BLaER1 treated with 17β-estradiol and CSF1 and Interleukin-3, amounts not matched to agents 10 nM and 100 nM (cell line): Measurements from ENCODE around the gene RNU2-63P.
"Not testable (repeated sequence)": the region's sequence is repeated elsewhere in the genome, so short reads cannot be mapped to it uniquely, and the experiment has no call there.

Experiments
- H3K27ac ChIP-seq, 11 experiments: shearing (Covaris generic); formaldehyde crosslinking; 2 replicates each; pipeline ENCODE4 v1.8.1; 2022
- H3K27me3 ChIP-seq, 11 experiments: shearing (Covaris generic); formaldehyde crosslinking; 2 replicates each; pipeline ENCODE4 v1.8.1; 2022
- H3K36me3 ChIP-seq, 11 experiments: shearing (Covaris generic); formaldehyde crosslinking; 2 replicates each; pipeline ENCODE4 v1.8.1; 2022
- H3K4me1 ChIP-seq, 10 experiments: shearing (Covaris generic); formaldehyde crosslinking; 2 replicates each; pipeline ENCODE4 v1.8.1; 2022
- H3K4me2 ChIP-seq, 11 experiments: shearing (Covaris generic); formaldehyde crosslinking; 2 replicates each; pipeline ENCODE4 v1.8.1; 2022
- H3K4me3 ChIP-seq, 10 experiments: shearing (Covaris generic); formaldehyde crosslinking; 2 replicates each; pipeline ENCODE4 v1.8.1; 2022
- H3K9ac ChIP-seq, 11 experiments: shearing (Covaris generic); formaldehyde crosslinking; 2 replicates each; pipeline ENCODE4 v1.8.1; 2022
- H3K9me3 ChIP-seq, 11 experiments: shearing (Covaris generic); formaldehyde crosslinking; replicated peaks in 1 of 11; 2 replicates each; pipeline ENCODE4 v1.8.1; 2022
- H4K20me1 ChIP-seq, 11 experiments: shearing (Covaris generic); formaldehyde crosslinking; 2 replicates each; pipeline ENCODE4 v1.8.1; 2022
- Cebpa-rat ChIP-seq, 11 experiments: shearing (Covaris generic); IDR thresholded peaks; 2 replicates each; pipeline ENCODE4 v1.8.1; 2022

RNU2-63P gene

GRCh38 chr2:88054782-88055370 lies 38.5 kb upstream of the RNU2-63P start:
- Histone ChIP-seq H3K36me3 (peaks cover 7 to 39% (median 30%) of the 10 kb centered on the region in 11 experiments; a peak in 18 of 22 replicates), H3K4me2 (peak overlapping the region; percentile 93 to 99 (median 96)), H3K27ac (peak overlapping the region; percentile 97 to 100 (median 99)), H3K4me1 (peaks cover 23 to 43% (median 26%) of the 10 kb centered on the region in 10 experiments), H3K9ac (peak overlapping the region; percentile 97 to 100 (median 99)), H4K20me1 (peaks cover 0 to 33% (median 0%) of the 10 kb centered on the region in 11 experiments; a peak in 6 of 22 replicates), H3K9me3 (no peaks in the 10 kb centered on the region), H3K4me3 (peak overlapping the region; percentile 72 to 96 (median 93)), H3K27me3 (no peaks in the 10 kb centered on the region)
- no peak for TF ChIP-seq Cebpa-rat (IDR thresholded peaks at IDR 0.05)

GRCh38 chr2:88053934-88054781 lies 37.8 kb upstream of the RNU2-63P start:
- H3K9me3 ChIP-seq, result no peaks in the 10 kb centered on the region
- H3K4me3 ChIP-seq, result peak overlapping the region; percentile 72 to 96 (median 93)
- H3K4me2 ChIP-seq, result peak overlapping the region; percentile 93 to 99 (median 96)
- peak overlapping the region; percentile 97 to 100 (median 99) for H3K9ac ChIP-seq
- TF ChIP-seq Cebpa-rat (IDR thresholded peaks at IDR 0.05), result no peak
- H3K27ac ChIP-seq, result peak overlapping the region; percentile 97 to 100 (median 99)
- peaks cover 14 to 47% (median 37%) of the 10 kb centered on the region in 11 experiments for H3K36me3 ChIP-seq
- peaks cover 0 to 40% (median 4%) of the 10 kb centered on the region in 11 experiments; a peak in 10 of 22 replicates for H4K20me1 ChIP-seq
- peaks cover 23 to 43% (median 26%) of the 10 kb centered on the region in 10 experiments for H3K4me1 ChIP-seq
- no peaks in the 10 kb centered on the region for H3K27me3 ChIP-seq

DNA sequence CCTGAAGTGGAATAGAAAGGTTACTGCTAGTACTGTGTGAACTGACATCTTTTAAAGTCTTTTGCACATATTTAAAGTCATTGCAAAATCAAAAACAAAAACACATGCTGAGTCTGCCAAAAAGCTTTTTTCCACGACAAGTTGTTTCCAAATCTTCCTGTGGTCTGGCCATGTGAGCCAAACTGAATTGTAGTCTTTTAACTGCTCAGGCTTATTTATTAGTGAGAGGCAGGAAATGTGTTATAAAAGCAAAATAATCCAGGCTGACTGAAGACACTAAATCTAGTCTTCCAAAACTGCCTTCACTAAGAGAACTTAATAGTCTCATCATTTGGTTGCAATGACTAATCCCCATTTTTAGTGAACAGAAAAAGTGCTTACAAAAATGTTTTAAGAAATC lies 36.9 kb upstream of the RNU2-63P start:
- Histone ChIP-seq H3K9me3 (no peaks in the 10 kb centered on the region), H3K4me1 (peaks cover 23 to 43% (median 26%) of the 10 kb centered on the region in 10 experiments), H3K27me3 (no peaks in the 10 kb centered on the region), H3K4me2 (peak overlapping the region in 10 of 11 experiments; percentile 93 to 99 (median 96); a peak in 17 of 22 replicates), H3K9ac (peak overlapping the region in 3 of 11 experiments; percentile 7 to 100 (median 98); a peak in 4 of 22 replicates), H3K27ac (peak overlapping the region in 3 of 11 experiments; percentile 97 to 100 (median 99); a peak in 6 of 22 replicates), H4K20me1 (peaks cover 0 to 49% (median 4%) of the 10 kb centered on the region in 11 experiments; a peak in 10 of 22 replicates), H3K4me3 (peak overlapping the region in 4 of 10 experiments; percentile 72 to 94 (median 92); a peak in 7 of 20 replicates), H3K36me3 (peaks cover 23 to 55% (median 46%) of the 10 kb centered on the region in 11 experiments)
- no peak for TF ChIP-seq Cebpa-rat (IDR thresholded peaks at IDR 0.05)

- H3K9me3 ChIP-seq, result no peaks in the 10 kb centered on the region
- no peaks in the 10 kb centered on the region for H3K27me3 ChIP-seq
- no peak overlapping the region for H3K9ac ChIP-seq
- peak overlapping the region in 2 of 11 experiments; percentile 95 to 98; a peak in 3 of 22 replicates for H3K4me2 ChIP-seq
- peaks cover 28 to 70% (median 54%) of the 10 kb centered on the region in 11 experiments for H3K36me3 ChIP-seq
- no peak overlapping the region for H3K4me3 ChIP-seq
- H4K20me1 ChIP-seq, result peaks cover 0 to 64% (median 7%) of the 10 kb centered on the region in 11 experiments; a peak in 10 of 22 replicates
- TF ChIP-seq Cebpa-rat (IDR thresholded peaks at IDR 0.05), result no peak
- peaks cover 23 to 42% (median 26%) of the 10 kb centered on the region in 10 experiments for H3K4me1 ChIP-seq
- H3K27ac ChIP-seq, result no peak overlapping the region
These were observed 35.4 kb upstream of the RNU2-63P start for GRCh38 chr2:88051792-88052191.

- no peak overlapping the region for H3K9ac ChIP-seq
- no peak overlapping the region for H3K4me3 ChIP-seq
- peaks cover 0 to 85% (median 8%) of the 10 kb centered on the region in 11 experiments; a peak in 11 of 22 replicates for H4K20me1 ChIP-seq
- H3K4me1 ChIP-seq, result peaks cover 13 to 35% (median 17%) of the 10 kb centered on the region in 10 experiments
- H3K9me3 ChIP-seq, result no peaks in the 10 kb centered on the region
- no peak overlapping the region for H3K27ac ChIP-seq
- no peaks in the 10 kb centered on the region for H3K27me3 ChIP-seq
- no peak for TF ChIP-seq Cebpa-rat (IDR thresholded peaks at IDR 0.05)
- H3K36me3 ChIP-seq, result peaks cover 38 to 92% (median 68%) of the 10 kb centered on the region in 11 experiments
- H3K4me2 ChIP-seq, result no peak overlapping the region
These were observed 33.3 kb upstream of the RNU2-63P start for GRCh38 chr2:88049622-88050021.

- Histone ChIP-seq H3K9ac (no peak overlapping the region), H3K4me3 (no peak overlapping the region), H4K20me1 (peaks cover 0 to 96% (median 8%) of the 10 kb centered on the region in 11 experiments; a peak in 10 of 22 replicates), H3K36me3 (peaks cover 49 to 98% (median 74%) of the 10 kb centered on the region in 11 experiments), H3K4me1 (peaks cover 3 to 24% (median 7%) of the 10 kb centered on the region in 10 experiments; a peak in 15 of 20 replicates), H3K4me2 (no peak overlapping the region), H3K27me3 (no peaks in the 10 kb centered on the region), H3K27ac (no peak overlapping the region), H3K9me3 (no peaks in the 10 kb centered on the region)
- no peak for TF ChIP-seq Cebpa-rat (IDR thresholded peaks at IDR 0.05)
These were observed 32.2 kb upstream of the RNU2-63P start for GRCh38 chr2:88048541-88048940.

DNA sequence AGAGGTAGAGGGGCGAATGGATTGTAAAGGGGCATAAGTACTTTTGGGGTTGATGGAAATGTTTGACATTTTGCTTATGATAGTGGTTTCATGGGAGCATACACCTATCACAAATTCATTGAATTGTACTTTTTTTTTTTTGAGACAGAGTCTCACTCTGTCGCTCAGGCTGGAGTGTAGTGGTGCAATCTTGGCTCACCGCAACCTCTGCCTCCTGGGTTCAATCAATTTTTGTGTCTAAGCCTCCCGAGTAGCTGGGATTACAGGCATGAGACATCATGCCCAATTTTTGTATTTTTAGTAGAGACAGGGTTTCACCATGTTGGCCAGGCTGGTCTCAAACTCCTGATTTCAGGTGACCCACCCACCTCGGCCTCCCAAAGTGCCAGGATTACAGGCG lies 29.2 kb upstream of the RNU2-63P start:
- H3K4me3 ChIP-seq, H3K27me3 ChIP-seq, H3K9me3 ChIP-seq, H3K9ac ChIP-seq, H3K4me2 ChIP-seq, H3K27ac ChIP-seq: not testable (repeated sequence)
- Histone ChIP-seq H3K36me3 (peaks cover 55 to 95% (median 66%) of the 10 kb centered on the region in 11 experiments), H4K20me1 (peaks cover 0 to 100% (median 8%) of the 10 kb centered on the region in 11 experiments; a peak in 10 of 22 replicates), H3K4me1 (peaks cover 0 to 17% (median 0%) of the 10 kb centered on the region in 10 experiments; a peak in 2 of 20 replicates)

DNA sequence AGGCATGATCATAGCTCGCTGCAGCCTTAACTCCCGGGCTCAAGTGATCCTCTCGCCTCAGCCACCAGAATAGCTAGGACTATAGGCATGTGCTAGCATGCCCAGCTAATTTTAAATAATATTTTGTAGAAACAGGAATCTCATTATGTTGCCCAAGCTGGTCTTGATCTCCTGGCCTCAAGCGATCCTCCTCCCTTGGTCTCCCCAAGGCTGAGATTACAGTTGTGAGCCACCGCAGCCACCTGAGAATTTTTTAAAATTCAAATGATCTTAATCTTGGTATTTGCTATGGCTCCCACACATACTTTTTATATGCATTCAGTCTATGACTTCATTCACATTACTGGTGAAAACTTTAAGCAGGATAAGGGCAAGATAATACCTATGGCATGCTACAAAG lies 26.1 kb upstream of the RNU2-63P start:
- H3K27ac ChIP-seq, result no peak overlapping the region
- peaks cover 0 to 30% (median 0%) of the 10 kb centered on the region in 10 experiments; a peak in 7 of 20 replicates for H3K4me1 ChIP-seq
- H4K20me1 ChIP-seq, result peaks cover 0 to 96% (median 8%) of the 10 kb centered on the region in 11 experiments; a peak in 11 of 22 replicates
- no peak for TF ChIP-seq Cebpa-rat (IDR thresholded peaks at IDR 0.05)
- H3K4me3 ChIP-seq, result no peak overlapping the region
- peaks cover 49 to 92% (median 72%) of the 10 kb centered on the region in 11 experiments for H3K36me3 ChIP-seq
- no peak overlapping the region for H3K9ac ChIP-seq
- no peaks in the 10 kb centered on the region for H3K27me3 ChIP-seq
- H3K4me2 ChIP-seq, result no peak overlapping the region
- peaks cover 0 to 9% (median 3%) of the 10 kb centered on the region in 11 experiments; a peak in 5 of 22 replicates for H3K9me3 ChIP-seq
